NCI-H82 treated with DMSO at 0.1 percent for 48 hours (cell line): ENCODE data around the gene MAP3K21.
A peak's percentile ranks its signal among the peaks of the same experiment; 100 is the strongest.

Experiments
- DNase-seq: peaks from one replicate; lab custom pipeline; 2025; ENCODE audit not compliant: unreplicated experiment; lab: John Stamatoyannopoulos, UW

MAP3K21 gene

DNA sequence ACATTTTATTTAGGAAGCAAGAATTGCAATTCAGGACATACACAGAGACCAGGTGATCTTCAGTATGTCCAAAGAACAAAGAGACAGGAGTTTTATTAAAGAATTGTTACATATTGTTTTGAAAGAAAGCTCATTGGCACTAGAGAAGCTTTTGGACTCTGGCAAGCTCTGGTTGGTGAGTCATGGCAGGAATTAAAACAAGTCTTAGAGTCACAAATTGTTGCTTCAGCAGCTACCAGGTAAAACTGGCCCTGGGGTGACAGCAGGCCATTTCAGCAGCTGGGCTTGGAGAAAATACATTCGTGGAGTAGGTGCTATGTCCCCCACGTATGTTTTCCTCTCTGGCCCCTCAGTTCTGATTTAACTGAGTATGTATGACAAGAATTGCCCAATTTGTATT, 58.8 kb downstream of the MAP3K21 start:
- no peak for DNase-seq

DNA sequence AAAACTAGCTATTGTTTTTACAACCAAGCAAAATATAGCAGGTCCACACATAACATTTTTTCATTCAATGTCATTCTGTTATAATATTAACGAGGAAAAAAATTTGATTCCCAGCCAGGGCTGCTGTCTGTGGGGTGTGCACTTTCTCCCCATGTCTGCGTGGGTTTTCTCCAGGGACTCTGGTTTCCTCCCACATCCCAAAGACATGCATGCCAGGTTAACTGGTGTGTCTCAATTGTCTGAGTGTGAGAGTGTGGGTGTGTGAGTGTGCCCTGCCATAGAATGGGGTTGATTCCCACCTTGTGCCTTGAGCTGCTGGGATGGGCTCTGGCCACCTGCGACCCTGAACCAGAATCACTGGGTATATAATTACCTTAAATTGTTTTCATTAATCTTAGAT, 60.1 kb downstream of the MAP3K21 start:
- no peak for DNase-seq

DNA sequence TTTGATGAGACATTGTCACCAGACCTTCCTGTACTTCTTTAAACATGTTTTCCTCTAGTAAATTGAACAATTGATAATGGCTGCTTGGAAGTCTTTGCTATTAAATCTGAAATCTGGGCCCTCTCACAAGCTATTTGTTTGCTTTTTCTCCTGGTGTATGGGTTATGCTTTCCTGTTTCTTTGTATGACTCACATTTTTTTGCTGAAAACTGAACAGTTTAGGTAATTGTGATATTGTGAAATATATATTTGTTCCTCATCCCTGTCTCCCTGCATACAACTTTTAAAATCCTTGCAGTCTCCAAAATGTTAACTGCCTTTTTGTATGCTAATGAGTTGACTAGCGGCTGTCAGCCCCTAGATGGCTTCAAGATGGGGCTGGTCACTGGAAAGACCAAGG, 61.6 kb downstream of the MAP3K21 start:
- DNase-seq, result no peak

DNA sequence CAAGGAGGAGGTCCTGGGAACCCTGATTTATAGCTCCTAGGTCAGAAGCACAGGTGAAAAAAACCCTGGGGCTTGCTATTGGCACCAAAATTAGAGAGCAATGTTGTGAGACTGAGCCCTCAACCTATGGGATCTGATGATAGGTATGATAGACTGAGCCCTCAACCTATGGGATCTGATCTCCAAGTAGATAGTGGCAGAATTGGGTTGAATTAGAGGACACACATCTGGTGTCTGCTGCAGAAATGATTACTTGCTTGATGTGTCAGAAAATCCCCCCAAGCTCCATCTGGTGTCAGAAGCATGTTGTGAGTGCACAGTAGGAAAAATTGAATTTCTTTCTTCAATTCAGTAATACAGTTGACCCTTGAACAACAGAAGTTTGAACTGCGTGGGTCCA, 62.4 kb downstream of the MAP3K21 start:
- peak; percentile 48 for DNase-seq

DNA sequence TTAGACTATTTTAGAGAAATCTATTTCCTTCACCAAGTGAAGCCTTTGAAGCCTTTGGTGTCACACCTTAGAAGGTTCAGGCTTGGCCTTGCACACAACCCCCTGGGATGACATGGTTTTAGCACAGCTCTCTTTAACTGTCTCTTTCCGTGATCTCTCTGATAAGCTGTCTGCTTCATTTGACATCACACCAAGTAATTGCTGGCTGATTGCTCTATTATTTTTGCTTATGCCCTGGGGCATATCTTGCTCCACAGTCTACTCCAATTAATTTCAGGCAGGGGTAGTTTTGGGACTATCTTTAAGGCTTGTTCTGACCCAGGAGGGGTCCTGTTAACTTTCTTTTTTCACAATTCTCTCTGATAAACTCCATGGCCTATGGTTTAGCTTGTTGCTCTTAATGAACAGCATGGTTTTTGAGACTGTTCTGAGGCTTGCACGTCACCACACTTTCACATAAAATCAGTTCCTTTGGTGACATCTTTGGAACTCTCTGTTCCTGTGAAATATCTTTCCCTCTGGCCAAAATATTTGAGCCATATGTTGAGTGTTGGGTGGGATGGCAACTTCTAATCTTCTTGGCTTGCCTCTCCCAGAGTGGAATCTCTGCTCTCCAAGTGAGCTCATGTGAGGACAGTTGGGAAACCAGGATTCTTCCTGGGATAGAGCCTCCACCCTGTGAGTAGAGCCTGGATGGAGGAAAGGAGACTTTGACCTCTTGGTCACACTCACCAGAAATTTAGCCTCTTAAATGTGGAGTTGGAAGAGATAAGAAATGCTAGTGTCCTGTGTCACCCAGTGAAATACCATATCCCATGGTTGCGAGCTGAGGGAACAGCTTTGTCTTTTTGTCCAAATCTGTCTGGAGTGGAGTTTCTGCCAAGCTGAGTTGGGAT, 63.6 kb downstream of the MAP3K21 start:
- DNase-seq, result no peak

DNA sequence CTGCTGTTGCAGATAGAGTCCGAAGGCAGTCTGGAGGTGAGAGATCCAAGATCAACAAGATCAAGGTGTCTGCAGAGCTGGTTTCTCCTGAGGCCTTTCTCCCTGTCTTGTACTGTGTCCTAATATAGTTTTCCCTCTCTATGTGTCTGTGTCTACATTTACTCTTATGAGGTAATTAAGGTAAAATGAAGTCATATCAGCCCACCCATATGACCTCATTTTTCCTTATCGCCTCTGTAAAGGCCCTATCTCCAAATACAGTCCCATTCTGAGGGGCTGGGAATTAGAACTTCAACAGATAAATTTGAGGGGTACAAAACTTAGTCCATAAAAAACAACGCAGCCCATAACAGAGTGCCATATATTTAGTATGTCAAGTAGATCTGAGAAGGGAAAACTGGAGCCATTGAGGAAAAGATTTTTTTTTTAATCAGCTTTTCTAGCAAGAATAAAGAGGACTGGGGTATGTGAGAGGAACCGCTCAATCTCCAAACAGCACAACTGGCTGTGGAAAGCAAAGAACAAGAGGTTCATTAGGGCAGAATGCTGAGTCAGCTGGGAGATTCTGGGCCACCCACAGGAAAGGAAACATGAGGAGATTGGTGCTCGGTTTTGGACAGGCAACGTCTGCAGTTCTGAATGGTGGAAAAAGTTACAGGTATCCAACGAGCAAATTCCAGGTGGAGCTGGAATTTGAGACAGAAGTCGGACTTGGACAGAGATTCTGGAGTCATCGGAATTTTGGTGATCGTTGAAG, 65.7 kb downstream of the MAP3K21 start:
- no peak for DNase-seq

DNA sequence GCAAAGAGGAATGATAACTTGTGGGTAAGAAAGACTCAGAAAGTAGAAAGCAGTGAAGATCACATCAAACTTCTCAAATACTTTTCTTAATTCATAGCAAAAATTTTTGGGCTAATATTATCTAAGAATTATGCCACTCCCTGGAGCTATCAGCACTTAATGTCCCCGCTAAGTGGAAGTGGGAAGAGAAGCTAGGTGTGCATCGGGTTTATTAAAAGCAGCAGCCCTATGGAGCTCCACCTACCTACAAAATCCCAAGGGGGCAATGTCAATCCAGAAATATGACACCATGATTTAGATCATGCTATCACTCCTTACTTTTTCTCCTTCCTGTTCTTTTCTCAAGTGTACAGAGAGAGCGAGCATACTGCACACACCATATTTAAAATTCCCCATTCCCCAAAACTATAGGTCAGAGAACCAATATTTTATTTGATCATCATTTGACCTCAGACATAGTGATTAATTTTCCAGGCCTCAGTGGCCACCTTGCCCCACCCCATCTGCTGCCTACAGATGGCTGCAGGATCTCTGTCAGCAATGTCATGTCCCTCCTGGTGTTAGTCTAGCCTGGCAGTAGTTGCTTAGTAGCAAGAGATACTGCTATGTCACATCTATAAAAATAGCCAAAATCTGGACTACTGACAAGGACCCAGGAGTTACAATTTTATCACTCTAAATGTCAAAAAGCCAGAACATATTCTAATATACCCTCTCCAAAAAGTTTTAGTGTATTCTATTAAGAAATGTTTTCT, 66.6 kb downstream of the MAP3K21 start:
- DNase-seq, result peak; percentile 28

DNA sequence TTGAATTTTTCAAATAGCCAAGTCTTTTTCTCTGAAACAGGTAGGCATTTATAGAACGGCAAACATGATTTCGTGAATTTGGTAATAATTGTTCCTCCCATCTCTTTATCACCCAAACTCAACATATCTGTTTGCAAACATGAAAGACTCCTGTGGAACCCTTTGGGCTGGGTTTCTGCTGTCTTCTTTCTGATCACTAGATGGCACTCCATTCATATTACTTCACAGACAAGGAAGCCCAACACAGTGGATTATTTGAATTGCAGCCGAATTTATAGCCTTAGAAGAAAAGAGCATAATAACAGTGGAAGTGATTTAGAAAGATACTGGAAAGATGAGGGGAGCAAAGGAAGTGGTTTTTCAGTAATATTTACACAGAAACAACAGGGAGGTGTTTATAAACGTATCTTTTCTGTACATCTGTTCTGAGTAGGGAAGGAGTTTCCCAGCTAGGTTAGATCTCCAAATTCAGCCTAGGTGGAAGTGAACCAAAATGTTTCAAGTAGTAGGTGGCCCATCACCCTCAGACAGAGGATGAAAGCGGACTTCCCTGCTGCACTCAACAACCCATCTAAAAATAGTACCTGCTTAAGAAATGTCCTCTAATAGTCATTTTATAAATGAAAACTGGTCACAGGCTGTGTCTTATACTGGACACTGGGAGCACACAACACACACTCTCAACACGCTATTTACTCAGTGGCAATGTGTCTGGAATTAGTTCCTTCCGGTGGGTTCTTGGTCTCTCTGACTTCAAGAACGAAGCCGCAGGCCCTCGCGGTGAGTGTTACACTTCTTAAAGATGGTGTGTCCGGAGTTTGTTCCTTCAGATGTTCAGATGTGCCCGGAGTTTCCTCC, 67.6 kb downstream of the MAP3K21 start:
- peak; percentile 81 for DNase-seq

DNA sequence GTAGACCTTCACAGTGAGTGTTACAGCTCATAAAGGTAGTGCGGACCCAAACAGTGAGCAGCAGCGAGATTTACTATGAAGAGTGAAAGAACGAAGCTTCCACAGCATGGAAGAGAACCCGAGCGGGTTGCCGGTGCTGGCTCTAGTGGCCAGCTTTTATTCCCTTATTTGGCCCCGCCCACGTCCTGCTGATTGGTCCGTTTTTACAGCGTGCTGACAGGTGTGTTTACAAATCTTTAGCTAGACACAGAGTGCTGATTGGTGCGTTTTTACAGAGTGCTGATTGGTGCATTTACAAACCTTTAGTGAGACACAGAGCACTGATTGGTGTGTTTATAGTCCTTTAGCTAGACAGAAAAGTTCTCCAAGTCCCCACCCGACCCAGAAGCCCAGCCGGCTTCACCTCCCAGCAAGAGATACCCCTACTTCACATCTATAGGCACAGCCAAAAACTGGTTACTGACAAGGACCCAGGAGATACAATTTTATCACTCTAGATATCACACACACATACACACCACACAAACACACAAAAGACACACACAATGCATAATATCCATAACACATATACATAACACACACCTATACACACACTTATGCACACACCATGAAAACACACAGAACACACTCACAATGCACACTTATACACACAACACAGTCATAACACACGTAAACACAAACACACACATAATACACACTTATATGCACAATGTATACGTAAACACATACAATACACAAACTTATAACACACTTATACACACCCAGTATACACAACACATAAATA, 68.5 kb downstream of the MAP3K21 start:
- DNase-seq, result no peak

DNA sequence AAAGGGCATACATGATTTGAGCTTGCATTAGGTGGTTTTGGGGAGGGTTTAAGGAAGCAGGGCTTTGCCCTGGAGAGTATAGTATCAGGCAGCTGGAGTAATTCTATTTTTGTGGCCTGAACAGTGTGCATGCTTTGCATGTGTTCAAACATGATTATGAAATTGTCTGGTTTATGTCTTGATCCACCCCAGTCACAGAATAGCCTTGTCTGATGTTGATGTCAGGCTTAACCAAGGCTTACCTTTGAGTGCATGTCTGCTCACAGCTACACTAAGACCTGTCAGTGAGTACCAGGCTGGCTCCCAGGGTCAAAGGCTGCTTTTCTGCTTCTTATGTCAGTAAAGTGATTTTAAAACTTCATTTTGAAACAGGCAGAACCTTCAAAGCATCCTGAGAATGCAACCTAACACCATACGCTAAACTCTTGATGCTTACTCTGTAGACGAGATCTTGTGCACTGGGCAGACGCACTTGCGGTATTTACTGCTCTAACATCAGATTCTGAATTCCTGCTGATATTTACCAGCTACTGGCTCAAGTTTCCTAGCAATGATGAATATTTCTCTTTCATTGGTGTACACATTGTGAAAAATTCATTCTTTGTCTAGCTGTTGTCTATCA, 78.9 kb downstream of the MAP3K21 start:
- no peak for DNase-seq

DNA sequence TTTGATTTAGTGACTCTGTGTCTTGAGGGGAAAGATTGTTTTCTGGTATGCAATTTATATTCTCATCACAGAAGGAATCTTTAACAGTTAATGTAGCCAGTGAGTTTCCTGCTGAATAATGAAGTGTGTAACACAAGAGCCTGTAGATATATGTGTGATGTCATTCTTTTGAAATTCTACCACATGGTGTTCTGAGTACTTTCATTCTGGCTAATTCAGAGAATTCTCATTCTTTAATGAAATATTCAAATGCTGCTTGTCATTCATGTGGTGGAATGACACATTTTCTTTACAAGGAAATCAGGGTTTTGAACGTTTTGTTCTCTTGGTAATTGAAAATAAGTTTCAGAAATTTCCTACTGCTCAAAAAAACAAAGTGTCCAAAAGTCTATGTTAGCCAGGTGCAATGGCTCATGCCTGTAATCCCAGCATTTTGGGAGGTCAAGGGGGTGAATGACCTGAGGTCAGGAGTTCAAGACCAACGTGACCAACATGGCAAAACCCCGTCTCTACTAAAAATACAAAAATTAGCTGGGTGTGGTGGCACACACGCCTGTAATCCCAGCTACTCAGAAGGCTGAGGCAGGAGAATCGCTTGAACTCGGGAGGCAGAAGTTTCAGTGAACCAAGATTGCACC, 79.6 kb downstream of the MAP3K21 start:
- DNase-seq, result no peak

DNA sequence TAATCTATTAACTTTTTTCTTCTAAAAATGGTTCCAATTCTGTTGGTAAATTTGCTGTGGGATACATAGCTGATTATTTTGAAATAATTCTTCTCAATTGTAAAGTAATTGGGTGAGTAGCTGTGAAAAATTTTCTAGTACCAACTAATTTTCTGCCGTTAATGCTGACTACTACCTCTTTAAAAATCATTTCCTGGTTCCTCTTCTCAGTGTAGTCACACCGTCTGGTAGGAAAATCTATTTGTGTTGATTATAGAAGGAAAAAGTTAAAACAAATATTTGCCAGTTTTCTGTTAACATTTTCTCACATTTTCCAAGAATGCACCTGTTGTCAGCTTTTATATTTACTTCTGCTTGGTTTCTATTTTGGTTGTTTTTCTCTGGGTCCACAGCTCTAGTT, 82.0 kb downstream of the MAP3K21 start:
- DNase-seq, result no peak

DNA sequence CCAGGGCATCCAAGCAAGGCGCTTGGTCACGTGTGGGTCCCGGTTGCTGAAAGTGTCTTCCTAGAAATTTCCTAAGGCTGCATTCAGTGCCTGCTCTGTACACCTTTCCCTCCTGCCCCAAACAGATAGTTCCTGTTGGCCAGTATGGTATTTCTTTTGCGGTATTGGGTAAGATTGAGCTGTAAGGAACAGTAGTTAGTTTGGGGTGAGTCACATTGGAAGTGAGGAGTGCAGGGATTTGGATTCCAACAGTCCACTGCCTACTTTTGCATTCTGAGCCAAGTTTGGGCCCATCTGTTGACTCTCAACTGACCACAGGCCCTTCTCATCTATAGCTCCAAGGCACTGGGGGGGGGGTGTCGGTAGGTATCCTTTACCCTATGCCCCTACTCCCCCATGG, 83.4 kb downstream of the MAP3K21 start:
- no peak for DNase-seq

DNA sequence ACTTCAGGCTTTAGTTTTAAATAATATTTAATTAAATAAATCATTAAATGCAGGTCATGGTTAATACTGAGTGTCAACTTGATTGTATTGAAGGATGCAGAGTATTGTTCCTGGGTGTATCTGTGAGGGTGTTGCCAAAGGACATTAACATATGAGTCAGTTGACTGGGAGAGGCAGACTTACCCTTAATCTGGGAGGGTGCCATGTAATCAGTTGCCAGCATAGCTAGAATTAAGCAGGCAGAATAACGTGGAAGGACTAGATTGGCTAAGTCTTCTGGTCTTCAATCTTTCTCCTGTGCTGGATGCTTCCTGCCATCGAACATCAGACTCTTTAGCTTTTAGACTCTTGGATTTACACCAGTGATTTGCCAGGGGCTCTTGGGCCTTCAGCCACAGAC, 85.3 kb downstream of the MAP3K21 start:
- DNase-seq, result no peak

DNA sequence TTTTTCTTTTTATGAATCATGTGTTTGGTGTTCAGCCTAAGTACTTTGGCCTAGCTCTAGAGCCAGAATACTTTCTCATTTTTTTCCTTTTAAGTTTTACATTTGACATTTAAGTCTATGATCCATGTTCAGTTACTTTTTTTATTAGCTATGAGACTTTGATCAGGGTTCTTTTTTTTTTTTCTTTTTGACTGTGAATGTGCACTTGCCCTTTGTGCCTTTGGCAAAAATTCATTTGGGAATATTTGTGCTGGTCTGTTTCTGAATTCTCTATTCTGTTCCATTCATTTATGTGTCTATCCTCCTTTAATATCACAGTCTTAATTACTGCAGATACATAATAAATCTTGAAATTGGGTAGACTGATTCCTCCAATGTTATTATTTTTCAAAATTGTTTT, 93.8 kb downstream of the MAP3K21 start:
- no peak for DNase-seq

DNA sequence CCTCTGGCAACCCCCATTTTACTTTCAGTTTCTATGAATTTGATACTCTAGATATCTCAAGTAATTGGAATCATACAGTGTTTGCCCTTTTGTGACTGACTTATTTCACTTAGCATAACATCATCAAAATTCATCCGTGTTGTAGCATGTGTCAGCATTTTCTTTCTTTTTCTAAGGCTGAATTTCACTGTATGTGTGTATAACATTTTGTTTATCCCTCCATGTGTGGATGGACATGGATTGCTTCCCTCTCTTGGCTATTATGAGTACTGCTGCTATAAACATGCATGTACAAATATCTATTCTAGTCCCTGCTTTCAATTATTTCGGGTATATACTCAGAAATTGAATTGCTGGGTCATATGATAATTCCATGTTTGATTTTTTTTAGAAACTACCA, 97.3 kb downstream of the MAP3K21 start:
- no peak for DNase-seq

DNA sequence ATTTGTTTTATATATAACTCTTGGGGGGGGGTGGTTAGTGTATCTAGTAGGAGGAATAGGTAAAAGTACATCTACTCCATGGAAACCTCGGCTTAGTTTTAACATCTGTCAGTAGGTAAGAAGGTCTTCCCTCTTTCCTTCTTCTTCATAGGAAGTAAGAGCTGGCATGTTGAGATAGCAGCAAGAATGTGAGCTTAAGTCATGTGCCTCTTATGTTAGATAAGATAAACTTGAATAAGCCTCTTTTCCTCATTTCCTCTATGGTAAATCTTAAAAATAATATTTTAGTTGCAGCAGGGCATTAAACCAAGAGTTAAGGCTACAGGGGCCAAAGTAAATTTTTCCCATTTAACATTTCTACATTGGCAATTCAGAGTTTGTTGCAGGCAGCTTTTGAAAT, 100.4 kb downstream of the MAP3K21 start:
- no peak for DNase-seq

DNA sequence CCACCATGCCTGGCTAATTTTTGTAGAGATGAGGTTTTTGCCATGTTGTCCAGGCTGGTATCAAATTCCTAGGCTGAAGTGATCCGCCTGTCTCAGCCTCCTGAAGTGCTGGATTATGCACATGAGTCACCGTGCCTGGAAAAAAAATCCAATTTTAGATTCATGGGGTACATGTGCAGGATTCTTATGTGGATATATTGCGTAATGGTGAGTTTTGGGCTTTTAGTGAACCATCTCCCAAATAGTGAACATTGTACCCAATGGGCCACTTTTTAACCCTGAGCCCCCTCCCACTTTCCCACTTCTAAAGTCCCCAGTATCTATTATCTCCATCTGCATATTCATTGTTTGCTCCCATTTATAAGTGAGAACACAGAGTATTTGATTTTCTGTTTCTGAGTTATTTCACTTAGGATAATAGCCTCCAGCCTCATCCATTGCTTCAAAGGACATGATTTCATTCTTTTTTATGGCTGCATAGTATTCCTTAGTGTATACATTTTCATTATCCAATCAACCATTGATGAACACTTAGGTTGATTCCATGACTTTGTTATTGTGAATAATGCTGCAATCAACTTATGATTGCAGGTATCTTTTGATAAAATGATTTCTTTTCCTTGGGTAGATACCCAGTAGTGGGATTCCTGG, 104.4 kb downstream of the MAP3K21 start:
- DNase-seq, result no peak

DNA sequence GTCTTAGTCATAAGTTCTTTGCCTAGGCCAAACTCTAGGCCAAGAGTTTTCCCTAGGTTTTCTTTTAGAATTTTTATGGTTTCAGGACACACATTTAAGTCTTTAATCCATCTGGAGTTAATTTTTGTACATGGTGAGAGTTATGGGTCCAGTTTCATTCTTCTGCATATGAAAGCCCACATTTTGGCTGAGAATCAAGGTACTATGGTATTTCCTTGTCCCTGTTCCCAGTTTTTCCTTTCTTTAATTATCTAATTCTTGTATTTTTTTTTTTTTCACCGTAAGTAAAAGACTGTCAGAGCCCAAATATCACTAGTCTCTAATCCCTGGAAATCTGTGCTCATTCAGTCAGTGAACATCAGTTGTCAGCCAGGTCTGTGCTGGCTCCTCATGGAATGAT, 105.4 kb downstream of the MAP3K21 start:
- DNase-seq, result no peak
